ENCODE data around the gene ZCCHC7.
"Not testable (repeated sequence)": the region's sequence is repeated elsewhere in the genome, so short reads cannot be mapped to it uniquely, and the experiment has no call there.

The ZCCHC7 gene
- 65.9 to 83.0 (median 78.2) reads per million in 3 donors for total RNA-seq

GRCh38 chr9:37119907-37120842 lies at the start of gene ZCCHC7:
TSS of gene ZCCHC7 (plus strand) at chr9:37120574.
- no peaks in the 10 kb centered on the region for H3K27me3 ChIP-seq (replicated peaks; ENCODE audit: control insufficient read depth, insufficient read depth, low read length, poor library complexity, severe bottlenecking)
- H3K4me1 ChIP-seq (ENCODE audit: control insufficient read depth, insufficient read depth, low read length, poor library complexity, severe bottlenecking), result no peaks in the 10 kb centered on the region
- no peaks in the 10 kb centered on the region for H3K36me3 ChIP-seq (ENCODE audit: control insufficient read depth, insufficient read depth, low read length)
- peak within 1 kb of the TSS; percentile 85 for H3K4me3 ChIP-seq (ENCODE audit: insufficient read depth, low read depth, low read length, poor library complexity, severe bottlenecking)
- no peaks in the 10 kb centered on the region for H3K9me3 ChIP-seq (ENCODE audit: control insufficient read depth, low read length)
- peak; percentile 94 to 97 (median 96) for DNase-seq
- peak within 1 kb of the TSS; percentile 86 for H3K27ac ChIP-seq (ENCODE audit: insufficient read depth, low read length, poor library complexity, severe bottlenecking)

DNA sequence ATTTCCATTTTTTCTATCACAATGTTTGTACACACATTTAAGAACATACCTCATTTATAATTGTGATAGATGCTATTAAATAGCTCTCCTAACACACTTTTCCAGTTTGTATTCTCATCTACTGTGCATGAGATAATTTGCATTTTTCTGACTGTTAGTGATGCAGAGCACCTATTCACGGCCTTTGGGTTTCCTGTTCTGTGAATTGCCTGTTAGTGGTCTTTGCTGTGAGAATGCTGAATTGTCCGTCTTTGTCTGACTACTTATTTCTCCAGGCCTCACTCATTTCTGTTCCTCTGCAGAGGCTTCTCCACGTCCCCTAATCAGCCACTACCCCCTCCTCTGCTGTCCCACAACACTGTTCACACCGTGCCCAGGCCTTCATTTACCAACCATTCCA lies 45.6 kb upstream of the ZCCHC7 start:
- H3K36me3 ChIP-seq (ENCODE audit: control insufficient read depth, insufficient read depth, low read length); DNase-seq; H3K4me3 ChIP-seq (ENCODE audit: insufficient read depth, low read depth, low read length, poor library complexity, severe bottlenecking); H3K9me3 ChIP-seq (ENCODE audit: control insufficient read depth, low read length); H3K27me3 ChIP-seq (replicated peaks; ENCODE audit: control insufficient read depth, insufficient read depth, low read length, poor library complexity, severe bottlenecking); H3K27ac ChIP-seq (ENCODE audit: insufficient read depth, low read length, poor library complexity, severe bottlenecking); H3K4me1 ChIP-seq (ENCODE audit: control insufficient read depth, insufficient read depth, low read length, poor library complexity, severe bottlenecking): not testable (repeated sequence)

DNA sequence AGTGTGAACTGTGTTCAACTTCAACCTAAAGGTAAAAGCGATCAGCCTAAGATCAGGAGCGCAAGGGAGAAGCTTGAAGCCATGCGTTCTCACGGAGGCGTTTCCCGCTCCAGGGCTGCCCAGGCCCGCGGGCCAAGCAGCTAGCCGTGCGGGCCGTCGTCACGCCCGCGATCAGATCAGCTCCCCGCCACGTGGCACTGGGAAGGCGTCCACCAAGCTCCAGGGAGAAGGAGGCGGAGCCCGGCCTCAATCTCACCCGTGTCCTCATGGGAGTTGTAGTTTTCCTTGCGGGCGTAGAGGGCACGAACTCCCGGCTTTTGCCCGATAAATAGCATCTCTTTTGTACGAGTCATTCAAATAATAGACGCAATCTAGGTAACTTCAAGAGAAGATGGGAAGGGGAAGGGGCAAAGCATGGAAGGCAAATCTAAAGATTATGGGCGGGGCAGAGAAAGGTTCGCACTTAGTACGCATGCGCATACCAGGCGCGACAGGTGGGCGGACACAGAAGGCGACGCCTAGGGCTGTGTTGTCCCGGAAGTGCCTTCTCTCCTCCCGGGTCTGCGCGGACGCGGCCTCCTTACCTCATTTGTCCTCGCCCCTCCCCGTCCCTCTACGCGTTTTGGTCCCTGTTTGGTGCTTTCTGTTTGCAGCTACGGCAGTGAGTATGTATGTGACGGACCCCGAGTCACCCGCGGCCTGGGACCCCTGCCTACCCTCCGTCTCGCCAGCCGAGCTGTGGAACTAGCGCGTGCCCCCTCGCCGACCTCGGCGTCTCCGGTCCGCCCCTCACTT lies 40.8 kb upstream of the ZCCHC7 start:
- Histone ChIP-seq H3K9me3 (ENCODE audit: control insufficient read depth, low read length) (no peaks in the 10 kb centered on the region), H3K4me1 (ENCODE audit: control insufficient read depth, insufficient read depth, low read length, poor library complexity, severe bottlenecking) (peaks cover 8% of the 10 kb centered on the region), H3K27ac (ENCODE audit: insufficient read depth, low read length, poor library complexity, severe bottlenecking) (peak overlapping the region; percentile 92), H3K27me3 (replicated peaks; ENCODE audit: control insufficient read depth, insufficient read depth, low read length, poor library complexity, severe bottlenecking) (no peaks in the 10 kb centered on the region), H3K36me3 (ENCODE audit: control insufficient read depth, insufficient read depth, low read length) (no peaks in the 10 kb centered on the region), H3K4me3 (ENCODE audit: insufficient read depth, low read depth, low read length, poor library complexity, severe bottlenecking) (peak overlapping the region; percentile 98)
- peak; percentile 89 to 92 (median 89) for DNase-seq

DNA sequence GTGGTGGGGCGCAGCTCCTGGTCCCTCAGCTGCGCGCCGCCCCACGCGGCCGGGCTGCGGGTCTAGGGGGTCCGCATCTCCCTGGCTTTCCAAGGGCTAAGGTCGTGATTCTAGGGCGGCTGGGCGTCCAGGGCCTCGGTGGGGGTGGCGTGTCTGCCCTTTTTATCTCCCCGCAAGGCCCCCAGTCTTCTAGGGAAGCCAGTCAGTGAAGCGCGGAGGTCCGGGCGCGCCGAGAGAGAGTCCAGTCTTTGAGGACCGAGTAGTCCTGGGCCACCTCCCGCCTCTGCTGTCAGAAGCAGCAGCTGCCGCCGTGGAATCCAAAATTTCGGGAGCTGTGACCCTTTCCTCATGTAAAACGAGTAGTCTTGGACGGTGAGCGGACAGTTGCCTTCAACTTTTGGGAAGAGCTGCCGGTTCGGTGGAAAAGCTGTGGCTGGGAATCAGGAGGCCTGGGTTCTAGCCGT lies 40.2 kb upstream of the ZCCHC7 start:
- not testable (repeated sequence) for H3K36me3 ChIP-seq (ENCODE audit: control insufficient read depth, insufficient read depth, low read length); H3K4me1 ChIP-seq (ENCODE audit: control insufficient read depth, insufficient read depth, low read length, poor library complexity, severe bottlenecking); DNase-seq; H3K27me3 ChIP-seq (replicated peaks; ENCODE audit: control insufficient read depth, insufficient read depth, low read length, poor library complexity, severe bottlenecking); H3K9me3 ChIP-seq (ENCODE audit: control insufficient read depth, low read length)
- H3K27ac ChIP-seq (ENCODE audit: insufficient read depth, low read length, poor library complexity, severe bottlenecking), result peak overlapping the region; percentile 92
- H3K4me3 ChIP-seq (ENCODE audit: insufficient read depth, low read depth, low read length, poor library complexity, severe bottlenecking), result peak overlapping the region; percentile 98

GRCh38 chr9:37081507-37081906 lies 38.9 kb upstream of the ZCCHC7 start:
- not testable (repeated sequence) for H3K4me1 ChIP-seq (ENCODE audit: control insufficient read depth, insufficient read depth, low read length, poor library complexity, severe bottlenecking); DNase-seq; H3K4me3 ChIP-seq (ENCODE audit: insufficient read depth, low read depth, low read length, poor library complexity, severe bottlenecking); H3K27ac ChIP-seq (ENCODE audit: insufficient read depth, low read length, poor library complexity, severe bottlenecking); H3K9me3 ChIP-seq (ENCODE audit: control insufficient read depth, low read length); H3K36me3 ChIP-seq (ENCODE audit: control insufficient read depth, insufficient read depth, low read length); H3K27me3 ChIP-seq (replicated peaks; ENCODE audit: control insufficient read depth, insufficient read depth, low read length, poor library complexity, severe bottlenecking)

DNA sequence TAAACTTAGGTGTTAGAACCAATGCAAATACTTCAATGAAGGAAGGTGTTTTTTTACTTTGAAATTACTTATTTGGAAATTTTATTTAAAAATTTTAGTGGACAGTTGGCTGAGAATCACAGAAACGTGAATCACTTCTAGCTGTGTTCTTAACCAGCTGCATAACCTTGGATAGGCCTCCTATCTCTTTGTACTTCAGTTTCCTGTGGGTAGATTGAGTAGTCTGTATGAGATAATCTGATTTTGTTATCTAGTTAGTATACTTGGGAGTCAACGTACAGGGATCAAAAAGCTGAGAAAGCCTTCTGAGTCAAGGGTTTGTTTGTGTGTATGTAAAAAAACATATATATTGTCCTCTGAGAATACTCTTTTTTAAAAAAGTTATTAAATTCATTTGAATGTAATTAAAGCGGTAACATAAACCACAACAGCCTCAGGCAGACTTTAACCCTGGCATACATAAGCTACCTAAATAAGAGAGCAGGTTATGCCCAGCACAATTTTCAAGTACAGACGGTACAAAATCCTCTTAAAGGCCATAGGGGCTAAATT lies 38.1 kb upstream of the ZCCHC7 start:
- Histone ChIP-seq H3K27ac (ENCODE audit: insufficient read depth, low read length, poor library complexity, severe bottlenecking) (no peak overlapping the region), H3K9me3 (ENCODE audit: control insufficient read depth, low read length) (no peaks in the 10 kb centered on the region), H3K4me3 (ENCODE audit: insufficient read depth, low read depth, low read length, poor library complexity, severe bottlenecking) (no peak overlapping the region), H3K36me3 (ENCODE audit: control insufficient read depth, insufficient read depth, low read length) (peaks cover 9% of the 10 kb centered on the region), H3K4me1 (ENCODE audit: control insufficient read depth, insufficient read depth, low read length, poor library complexity, severe bottlenecking) (peaks cover 8% of the 10 kb centered on the region), H3K27me3 (replicated peaks; ENCODE audit: control insufficient read depth, insufficient read depth, low read length, poor library complexity, severe bottlenecking) (no peaks in the 10 kb centered on the region)
- DNase-seq, result no peak

GRCh38 chr9:37083654-37084053 lies 36.7 kb upstream of the ZCCHC7 start:
- Histone ChIP-seq H3K4me3 (ENCODE audit: insufficient read depth, low read depth, low read length, poor library complexity, severe bottlenecking) (no peak overlapping the region), H3K4me1 (ENCODE audit: control insufficient read depth, insufficient read depth, low read length, poor library complexity, severe bottlenecking) (peaks cover 8% of the 10 kb centered on the region), H3K27ac (ENCODE audit: insufficient read depth, low read length, poor library complexity, severe bottlenecking) (no peak overlapping the region), H3K36me3 (ENCODE audit: control insufficient read depth, insufficient read depth, low read length) (peaks cover 20% of the 10 kb centered on the region), H3K27me3 (replicated peaks; ENCODE audit: control insufficient read depth, insufficient read depth, low read length, poor library complexity, severe bottlenecking) (no peaks in the 10 kb centered on the region), H3K9me3 (ENCODE audit: control insufficient read depth, low read length) (no peaks in the 10 kb centered on the region)
- DNase-seq, result no peak

DNA sequence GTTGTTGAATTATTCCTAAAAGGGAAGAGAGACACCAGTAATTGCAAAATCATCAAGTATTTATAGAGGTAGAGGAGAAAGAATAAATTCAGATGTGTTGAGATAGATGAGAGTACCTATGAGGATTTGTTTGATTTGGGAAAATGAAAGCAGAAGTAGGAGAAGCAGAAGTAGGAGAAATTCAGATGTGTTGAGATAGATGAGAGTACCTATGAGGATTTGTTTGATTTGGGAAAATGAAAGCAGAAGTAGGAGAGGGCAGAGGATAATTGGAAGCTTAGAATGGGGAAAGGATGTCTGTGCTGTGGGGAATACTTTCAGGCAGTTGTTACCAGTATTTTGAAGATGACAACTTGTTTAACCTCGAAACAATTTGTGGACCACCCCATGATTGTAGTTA lies 35.1 kb upstream of the ZCCHC7 start:
- peaks cover 8% of the 10 kb centered on the region for H3K4me1 ChIP-seq (ENCODE audit: control insufficient read depth, insufficient read depth, low read length, poor library complexity, severe bottlenecking)
- H3K27ac ChIP-seq (ENCODE audit: insufficient read depth, low read length, poor library complexity, severe bottlenecking), result no peak overlapping the region
- no peak overlapping the region for H3K4me3 ChIP-seq (ENCODE audit: insufficient read depth, low read depth, low read length, poor library complexity, severe bottlenecking)
- no peak for DNase-seq
- no peaks in the 10 kb centered on the region for H3K9me3 ChIP-seq (ENCODE audit: control insufficient read depth, low read length)
- H3K27me3 ChIP-seq (replicated peaks; ENCODE audit: control insufficient read depth, insufficient read depth, low read length, poor library complexity, severe bottlenecking), result no peaks in the 10 kb centered on the region
- peaks cover 20% of the 10 kb centered on the region for H3K36me3 ChIP-seq (ENCODE audit: control insufficient read depth, insufficient read depth, low read length)

- not testable (repeated sequence) for H3K36me3 ChIP-seq (ENCODE audit: control insufficient read depth, insufficient read depth, low read length); DNase-seq; H3K27me3 ChIP-seq (replicated peaks; ENCODE audit: control insufficient read depth, insufficient read depth, low read length, poor library complexity, severe bottlenecking); H3K4me3 ChIP-seq (ENCODE audit: insufficient read depth, low read depth, low read length, poor library complexity, severe bottlenecking); H3K4me1 ChIP-seq (ENCODE audit: control insufficient read depth, insufficient read depth, low read length, poor library complexity, severe bottlenecking); H3K27ac ChIP-seq (ENCODE audit: insufficient read depth, low read length, poor library complexity, severe bottlenecking); H3K9me3 ChIP-seq (ENCODE audit: control insufficient read depth, low read length)
Measured at GRCh38 chr9:37092714-37093295, 27.6 kb upstream of the ZCCHC7 start.

All from effector memory CD4-positive, alpha-beta T cell (primary cell).